ENCODE results near the gene SLC10A7. TPM values are rescaled to one million over a fixed set of nuclear protein-coding genes. Genes with fewer than 3 reads are reported as not detected.

SLC10A7 gene, protein sequence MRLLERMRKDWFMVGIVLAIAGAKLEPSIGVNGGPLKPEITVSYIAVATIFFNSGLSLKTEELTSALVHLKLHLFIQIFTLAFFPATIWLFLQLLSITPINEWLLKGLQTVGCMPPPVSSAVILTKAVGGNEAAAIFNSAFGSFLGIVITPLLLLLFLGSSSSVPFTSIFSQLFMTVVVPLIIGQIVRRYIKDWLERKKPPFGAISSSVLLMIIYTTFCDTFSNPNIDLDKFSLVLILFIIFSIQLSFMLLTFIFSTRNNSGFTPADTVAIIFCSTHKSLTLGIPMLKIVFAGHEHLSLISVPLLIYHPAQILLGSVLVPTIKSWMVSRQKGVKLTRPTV
- total RNA-seq (10.7 TPM), polyA plus RNA-seq (4.9 TPM)
- long read RNA-seq, donor 1, result 0 reads
- long read RNA-seq, donor 2, result 0 reads
- long read RNA-seq, donor 3, partial matches to known transcripts, result 0 of 1 reads
- long read RNA-seq, donor 3, other reads (novel, unspliced or antisense), result 0 of 1 reads
- long read RNA-seq, donor 4, partial matches to known transcripts, result 0 of 1 reads
- long read RNA-seq, donor 4, other reads (novel, unspliced or antisense), result 0 of 1 reads
- long read RNA-seq, donor 5, result 0 reads
- long read RNA-seq, donor 6, result 0 reads
- long read RNA-seq, donor 7, partial matches to known transcripts, result 0 of 1 reads
- long read RNA-seq, donor 7, other reads (novel, unspliced or antisense), result 0 of 1 reads
- long read RNA-seq, donor 8, partial matches to known transcripts, result 0 of 1 reads
- long read RNA-seq, donor 8, other reads (novel, unspliced or antisense), result 0 of 1 reads
- long read RNA-seq, donor 9, partial matches to known transcripts, result 0 of 2 reads
- long read RNA-seq, donor 9, other reads (novel, unspliced or antisense), result 0 of 2 reads
- long read RNA-seq, donor 10, partial matches to known transcripts, result 0 of 4 reads
- long read RNA-seq, donor 10, other reads (novel, unspliced or antisense), result 0 of 4 reads

DNA sequence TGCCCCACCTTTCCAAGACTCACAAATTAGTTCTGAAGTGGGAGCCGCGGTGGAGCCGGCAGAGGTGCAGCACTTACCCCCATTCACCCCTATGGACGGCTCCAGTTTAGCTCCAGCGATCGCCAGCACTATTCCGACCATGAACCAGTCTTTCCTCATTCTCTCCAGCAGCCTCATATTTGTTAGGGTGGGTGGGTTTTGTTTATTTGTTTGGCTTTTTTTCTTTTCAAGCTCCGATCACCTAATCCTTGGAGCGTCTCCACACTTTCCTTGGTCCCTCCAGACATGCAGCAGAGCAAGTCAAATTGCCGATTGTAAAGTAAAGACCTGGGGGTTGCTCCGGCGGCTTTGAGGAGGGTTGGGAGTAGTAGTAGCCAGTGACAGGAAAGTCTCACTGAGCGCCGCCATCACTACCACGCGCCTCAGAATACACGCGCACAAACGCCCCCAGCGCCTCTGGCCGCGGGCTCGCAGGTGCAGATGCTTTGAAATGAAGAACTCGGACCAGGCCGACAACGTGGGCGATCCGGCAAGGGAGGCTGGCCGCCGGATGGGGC is at the start of gene SLC10A7:
SLC10A7 (minus strand) TSS at position 400 of the 557 bp plus-strand sequence; CDS start at position 177, 223 bp downstream.
- under 1% methylated on average over 30 of the region's 30 CpGs for WGBS
- Histone ChIP-seq H3K4me1 (ENCODE audit: control insufficient read depth in 2 of 2, insufficient read depth in 2 of 2, low read length in 2 of 2) (peaks cover 0 to 4% of the 10 kb centered on the region in 2 donors), H3K36me3 (ENCODE audit: control insufficient read depth in 2 of 2, insufficient read depth in 2 of 2, low read length in 1 of 2) (peaks cover 0 to 1% of the 10 kb centered on the region in 2 donors), H3K27ac (ENCODE audit: low read depth in 1 of 2, low read length in 1 of 2) (peak within 1 kb of the TSS; percentile 19 to 82), H3K4me3 (ENCODE audit: low read length in 2 of 2) (peak within 1 kb of the TSS; percentile 61 to 92), H3K9me3 (ENCODE audit: control insufficient read depth in 2 of 2, insufficient read depth in 1 of 2, low read length in 1 of 2) (no peaks in the 10 kb centered on the region), H3K27me3 (ENCODE audit: control insufficient read depth in 2 of 2, insufficient read depth in 1 of 2, low read length in 1 of 2) (no peaks in the 10 kb centered on the region)
- DNase-seq (ENCODE audit: low read depth in 6 of 9, low spot score in 9 of 9), result peak; percentile 48 to 86 (median 71)

DNA sequence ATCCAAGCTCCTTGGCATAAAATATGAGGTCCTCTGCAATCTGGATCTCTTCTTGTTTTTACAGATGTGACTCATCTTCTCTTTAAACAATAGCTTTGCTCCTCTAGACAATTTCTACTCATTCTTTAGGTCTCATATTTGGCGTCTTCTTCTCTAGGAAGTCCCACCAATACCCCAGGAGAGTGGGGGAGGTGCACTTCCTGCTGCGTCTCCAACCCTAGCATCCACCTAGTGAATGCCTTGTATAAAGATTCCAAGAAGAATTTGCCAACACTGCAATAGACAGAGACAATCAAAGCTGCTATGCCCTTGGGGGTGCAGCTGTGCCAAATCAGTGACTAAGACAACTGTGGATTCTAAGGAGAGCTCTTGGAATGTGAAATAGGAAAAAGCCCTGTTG is 45.7 kb upstream of the SLC10A7 start:
- WGBS, result 57% methylated on average over 2 of the region's 2 CpGs
- H3K27ac ChIP-seq (ENCODE audit: low read depth in 1 of 2, low read length in 1 of 2), result no peak overlapping the region
- DNase-seq (ENCODE audit: low read depth in 6 of 9, low spot score in 9 of 9), result no peak
- H3K36me3 ChIP-seq (ENCODE audit: control insufficient read depth in 2 of 2, insufficient read depth in 2 of 2, low read length in 1 of 2), result no peaks in the 10 kb centered on the region
- H3K27me3 ChIP-seq (ENCODE audit: control insufficient read depth in 2 of 2, insufficient read depth in 1 of 2, low read length in 1 of 2), result no peaks in the 10 kb centered on the region
- no peaks in the 10 kb centered on the region for H3K9me3 ChIP-seq (ENCODE audit: control insufficient read depth in 2 of 2, insufficient read depth in 1 of 2, low read length in 1 of 2)
- H3K4me1 ChIP-seq (ENCODE audit: control insufficient read depth in 2 of 2, insufficient read depth in 2 of 2, low read length in 2 of 2), result no peaks in the 10 kb centered on the region
- H3K4me3 ChIP-seq (ENCODE audit: low read length in 2 of 2), result no peak overlapping the region

DNA sequence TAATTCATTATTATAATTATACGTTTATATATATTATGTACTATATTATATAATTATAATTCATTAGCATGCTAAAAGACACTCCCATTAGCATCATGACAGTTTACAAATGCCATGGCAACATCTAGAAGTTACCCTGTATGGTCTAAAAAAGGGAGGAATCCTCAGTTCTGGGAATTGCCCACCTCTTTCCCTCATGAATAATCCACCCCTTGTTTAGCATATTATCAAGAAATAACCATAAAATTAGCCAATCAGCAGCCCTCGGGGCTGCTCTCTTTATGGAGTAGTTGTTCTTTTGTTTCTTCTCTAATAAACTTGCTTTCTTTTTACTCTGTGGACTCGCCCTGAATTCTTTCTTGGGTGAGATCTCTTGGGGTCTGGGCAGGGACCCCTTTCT is 42.8 kb upstream of the SLC10A7 start:
- H3K9me3 ChIP-seq (ENCODE audit: control insufficient read depth in 2 of 2, insufficient read depth in 1 of 2, low read length in 1 of 2), result no peaks in the 10 kb centered on the region
- DNase-seq (ENCODE audit: low read depth in 6 of 9, low spot score in 9 of 9), result no peak
- H3K4me3 ChIP-seq (ENCODE audit: low read length in 2 of 2), result no peak overlapping the region
- H3K27ac ChIP-seq (ENCODE audit: low read depth in 1 of 2, low read length in 1 of 2), result no peak overlapping the region
- 69% methylated on average over 3 of the region's 3 CpGs for WGBS
- no peaks in the 10 kb centered on the region for H3K4me1 ChIP-seq (ENCODE audit: control insufficient read depth in 2 of 2, insufficient read depth in 2 of 2, low read length in 2 of 2)
- H3K27me3 ChIP-seq (ENCODE audit: control insufficient read depth in 2 of 2, insufficient read depth in 1 of 2, low read length in 1 of 2), result no peaks in the 10 kb centered on the region
- H3K36me3 ChIP-seq (ENCODE audit: control insufficient read depth in 2 of 2, insufficient read depth in 2 of 2, low read length in 1 of 2), result no peaks in the 10 kb centered on the region

DNA sequence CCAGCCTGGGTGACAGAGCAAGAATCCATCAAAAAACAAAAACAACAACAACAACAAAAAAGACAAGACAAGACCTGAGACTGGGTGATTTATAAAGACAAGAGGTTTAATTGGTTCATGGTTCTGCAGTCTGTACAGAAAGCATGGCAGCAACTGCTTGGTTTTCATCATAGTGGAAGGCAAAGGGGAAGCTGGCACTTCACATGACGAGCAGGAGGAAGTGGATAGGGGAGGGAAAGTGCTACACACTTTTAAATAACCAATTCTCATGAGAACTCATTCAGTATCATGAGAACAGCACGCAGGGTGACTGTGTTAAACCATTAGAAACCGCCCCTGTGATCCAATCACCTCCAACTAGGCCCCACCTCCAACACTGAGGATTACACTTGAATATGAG is 28.4 kb upstream of the SLC10A7 start:
- no peaks in the 10 kb centered on the region for H3K27me3 ChIP-seq (ENCODE audit: control insufficient read depth in 2 of 2, insufficient read depth in 1 of 2, low read length in 1 of 2)
- DNase-seq (ENCODE audit: low read depth in 6 of 9, low spot score in 9 of 9), result no peak
- no peaks in the 10 kb centered on the region for H3K9me3 ChIP-seq (ENCODE audit: control insufficient read depth in 2 of 2, insufficient read depth in 1 of 2, low read length in 1 of 2)
- no peaks in the 10 kb centered on the region for H3K4me1 ChIP-seq (ENCODE audit: control insufficient read depth in 2 of 2, insufficient read depth in 2 of 2, low read length in 2 of 2)
- no peak overlapping the region for H3K27ac ChIP-seq (ENCODE audit: low read depth in 1 of 2, low read length in 1 of 2)
- H3K36me3 ChIP-seq (ENCODE audit: control insufficient read depth in 2 of 2, insufficient read depth in 2 of 2, low read length in 1 of 2), result no peaks in the 10 kb centered on the region
- 62% methylated on average over 3 of the region's 3 CpGs for WGBS
- no peak overlapping the region for H3K4me3 ChIP-seq (ENCODE audit: low read length in 2 of 2)

DNA sequence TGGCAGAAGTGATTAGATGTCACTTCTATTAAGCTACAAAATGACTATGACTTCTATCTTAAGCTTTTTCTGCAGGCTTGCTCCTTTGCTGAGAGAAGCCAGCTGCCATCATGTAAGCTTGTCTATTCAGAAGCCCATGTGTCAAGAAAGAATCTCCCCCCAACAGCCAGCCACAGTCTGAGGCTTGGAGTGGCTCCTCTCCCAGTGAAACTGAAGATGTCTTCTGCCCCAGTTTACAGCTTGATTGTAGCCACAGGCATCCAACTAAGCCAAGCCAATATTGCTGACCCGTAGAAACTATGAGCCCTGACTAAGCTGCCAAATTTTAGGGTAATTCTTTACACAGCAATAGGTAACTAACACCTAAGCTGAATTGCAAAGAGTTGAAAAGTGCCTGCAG is 26.7 kb upstream of the SLC10A7 start:
- WGBS, result 88% methylated on average over 1 of the region's 1 CpG

DNA sequence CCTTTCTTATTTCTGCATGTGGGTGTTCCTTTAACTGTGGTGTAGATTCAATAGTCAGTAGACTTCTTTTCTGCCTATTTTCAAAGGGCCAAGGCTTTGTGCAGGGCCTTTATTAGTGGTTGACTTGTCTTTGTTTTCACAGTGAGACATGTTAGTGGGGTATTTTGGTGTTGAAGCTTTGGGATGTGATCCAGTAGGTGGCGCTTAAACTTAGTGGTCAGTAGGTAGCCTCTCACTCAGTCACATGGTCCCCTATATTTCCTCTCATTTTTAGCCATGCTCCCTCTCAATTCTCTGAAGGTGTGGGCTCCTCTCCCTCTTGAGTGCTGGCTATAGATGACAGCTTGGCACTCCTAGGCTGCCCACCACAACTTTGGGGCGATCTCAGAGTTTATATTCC is 23.4 kb upstream of the SLC10A7 start:
- Histone ChIP-seq H3K27me3 (ENCODE audit: control insufficient read depth in 2 of 2, insufficient read depth in 1 of 2, low read length in 1 of 2) (no peaks in the 10 kb centered on the region), H3K4me1 (ENCODE audit: control insufficient read depth in 2 of 2, insufficient read depth in 2 of 2, low read length in 2 of 2) (no peaks in the 10 kb centered on the region), H3K27ac (ENCODE audit: low read depth in 1 of 2, low read length in 1 of 2) (no peak overlapping the region), H3K4me3 (ENCODE audit: low read length in 2 of 2) (no peak overlapping the region), H3K36me3 (ENCODE audit: control insufficient read depth in 2 of 2, insufficient read depth in 2 of 2, low read length in 1 of 2) (no peaks in the 10 kb centered on the region), H3K9me3 (ENCODE audit: control insufficient read depth in 2 of 2, insufficient read depth in 1 of 2, low read length in 1 of 2) (no peaks in the 10 kb centered on the region)
- DNase-seq (ENCODE audit: low read depth in 6 of 9, low spot score in 9 of 9), result no peak
- WGBS, result 85% methylated on average over 2 of the region's 2 CpGs

More for the DNA sequence above, 26.7 kb upstream of the SLC10A7 start:
- Histone ChIP-seq H3K9me3 (ENCODE audit: control insufficient read depth in 2 of 2, insufficient read depth in 1 of 2, low read length in 1 of 2) (no peaks in the 10 kb centered on the region), H3K4me3 (ENCODE audit: low read length in 2 of 2) (no peak overlapping the region), H3K4me1 (ENCODE audit: control insufficient read depth in 2 of 2, insufficient read depth in 2 of 2, low read length in 2 of 2) (no peaks in the 10 kb centered on the region), H3K27ac (ENCODE audit: low read depth in 1 of 2, low read length in 1 of 2) (no peak overlapping the region), H3K27me3 (ENCODE audit: control insufficient read depth in 2 of 2, insufficient read depth in 1 of 2, low read length in 1 of 2) (no peaks in the 10 kb centered on the region), H3K36me3 (ENCODE audit: control insufficient read depth in 2 of 2, insufficient read depth in 2 of 2, low read length in 1 of 2) (no peaks in the 10 kb centered on the region)
- no peak for DNase-seq (ENCODE audit: low read depth in 6 of 9, low spot score in 9 of 9)

DNA sequence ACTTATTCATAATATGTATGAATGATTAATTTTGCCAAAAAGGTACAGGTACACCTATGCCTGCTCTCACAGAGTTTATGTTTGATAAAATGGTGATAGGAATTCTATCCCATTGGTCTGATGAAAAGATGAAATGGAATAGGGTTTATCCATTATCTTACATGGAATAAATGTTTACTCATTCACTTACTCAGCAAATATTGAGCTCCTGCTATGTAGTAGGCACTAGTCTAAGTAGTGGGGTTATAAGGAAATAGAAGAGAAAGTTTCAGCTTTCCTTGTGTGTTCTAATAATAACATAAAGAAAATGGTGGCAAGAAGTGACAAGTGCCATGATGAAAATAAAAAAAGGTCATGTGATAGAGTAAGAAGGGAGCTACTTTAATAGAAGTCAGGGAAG is 12.4 kb upstream of the SLC10A7 start:
- H3K27me3 ChIP-seq (ENCODE audit: control insufficient read depth in 2 of 2, insufficient read depth in 1 of 2, low read length in 1 of 2), result no peaks in the 10 kb centered on the region
- H3K36me3 ChIP-seq (ENCODE audit: control insufficient read depth in 2 of 2, insufficient read depth in 2 of 2, low read length in 1 of 2), result no peaks in the 10 kb centered on the region
- no peak overlapping the region for H3K27ac ChIP-seq (ENCODE audit: low read depth in 1 of 2, low read length in 1 of 2)
- H3K4me3 ChIP-seq (ENCODE audit: low read length in 2 of 2), result no peak overlapping the region
- no peaks in the 10 kb centered on the region for H3K4me1 ChIP-seq (ENCODE audit: control insufficient read depth in 2 of 2, insufficient read depth in 2 of 2, low read length in 2 of 2)
- no peaks in the 10 kb centered on the region for H3K9me3 ChIP-seq (ENCODE audit: control insufficient read depth in 2 of 2, insufficient read depth in 1 of 2, low read length in 1 of 2)
- DNase-seq (ENCODE audit: low read depth in 6 of 9, low spot score in 9 of 9), result no peak

DNA sequence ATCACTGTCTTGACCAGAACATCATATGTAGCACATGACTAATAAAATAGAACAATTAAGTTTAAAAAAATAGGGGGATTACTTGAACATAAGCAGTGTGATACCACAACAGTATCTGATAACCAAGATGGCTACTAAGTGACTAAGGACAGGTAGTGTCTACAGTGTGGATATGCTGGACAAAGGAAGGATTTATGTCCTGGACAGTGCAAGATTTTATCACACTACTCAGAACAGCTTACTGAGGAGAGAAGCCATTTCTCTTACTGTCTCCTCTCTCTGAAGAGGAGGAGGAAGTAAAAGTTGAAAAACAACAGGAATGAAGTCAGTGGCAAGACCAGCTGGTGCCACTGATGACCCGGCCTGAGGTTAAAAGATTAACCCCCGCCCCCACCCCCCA is 4.0 kb upstream of the SLC10A7 start:
- Histone ChIP-seq H3K9me3 (ENCODE audit: control insufficient read depth in 2 of 2, insufficient read depth in 1 of 2, low read length in 1 of 2) (no peaks in the 10 kb centered on the region), H3K27me3 (ENCODE audit: control insufficient read depth in 2 of 2, insufficient read depth in 1 of 2, low read length in 1 of 2) (no peaks in the 10 kb centered on the region), H3K27ac (ENCODE audit: low read depth in 1 of 2, low read length in 1 of 2) (no peak overlapping the region), H3K36me3 (ENCODE audit: control insufficient read depth in 2 of 2, insufficient read depth in 2 of 2, low read length in 1 of 2) (no peaks in the 10 kb centered on the region), H3K4me1 (ENCODE audit: control insufficient read depth in 2 of 2, insufficient read depth in 2 of 2, low read length in 2 of 2) (peaks cover 0 to 4% of the 10 kb centered on the region in 2 donors), H3K4me3 (ENCODE audit: low read length in 2 of 2) (no peak overlapping the region)
- WGBS, result 55% methylated on average over 2 of the region's 2 CpGs
- DNase-seq (ENCODE audit: low read depth in 6 of 9, low spot score in 9 of 9), result no peak

DNA sequence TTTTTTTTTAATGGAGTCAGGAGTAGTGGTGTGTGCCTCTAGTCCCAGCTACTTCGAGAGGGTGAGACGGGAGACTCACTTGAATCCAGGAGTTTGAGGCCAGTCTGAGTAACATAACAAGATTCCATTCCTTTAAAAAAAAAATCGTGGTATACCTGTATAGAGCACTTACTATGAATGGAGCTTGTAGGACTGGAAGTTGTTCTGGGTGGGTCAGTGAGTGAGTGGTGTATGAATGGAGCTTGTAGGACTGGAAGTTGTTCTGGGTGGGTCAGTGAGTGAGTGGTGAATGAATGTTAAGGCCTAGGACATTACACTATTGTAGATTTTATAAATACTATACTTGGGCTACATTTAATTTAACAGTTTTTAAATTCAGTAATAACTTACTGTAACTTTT is 2.9 kb upstream of the SLC10A7 start:
- no peak for DNase-seq (ENCODE audit: low read depth in 6 of 9, low spot score in 9 of 9)
- no peaks in the 10 kb centered on the region for H3K9me3 ChIP-seq (ENCODE audit: control insufficient read depth in 2 of 2, insufficient read depth in 1 of 2, low read length in 1 of 2)
- WGBS, result 94% methylated on average over 3 of the region's 3 CpGs
- no peaks in the 10 kb centered on the region for H3K27me3 ChIP-seq (ENCODE audit: control insufficient read depth in 2 of 2, insufficient read depth in 1 of 2, low read length in 1 of 2)
- H3K36me3 ChIP-seq (ENCODE audit: control insufficient read depth in 2 of 2, insufficient read depth in 2 of 2, low read length in 1 of 2), result no peaks in the 10 kb centered on the region
- H3K4me1 ChIP-seq (ENCODE audit: control insufficient read depth in 2 of 2, insufficient read depth in 2 of 2, low read length in 2 of 2), result peaks cover 0 to 4% of the 10 kb centered on the region in 2 donors
- no peak overlapping the region for H3K4me3 ChIP-seq (ENCODE audit: low read length in 2 of 2)
- H3K27ac ChIP-seq (ENCODE audit: low read depth in 1 of 2, low read length in 1 of 2), result no peak overlapping the region

Measured in thymus (tissue), 14 donors.